ENCODE results near the gene ADGRV1.

GRCh38 chr5:90514520-90514919 lies 44.1 kb upstream of the ADGRV1 start:
- TF ChIP-seq CTCF (IDR thresholded peaks at IDR 0.05) (no peak), CHD2 (IDR thresholded peaks at IDR 0.05; ENCODE audit: low read length, partially characterized antibody) (no peak), ZNF302 (CRISPR knock-in tag; IDR thresholded peaks at IDR 0.05) (no peak), ZFP36 (IDR thresholded peaks at IDR 0.05; ENCODE audit: borderline replicate concordance, partially characterized antibody) (no peak), USF2 (IDR thresholded peaks at IDR 0.05) (no peak), EHMT2 (IDR thresholded peaks at IDR 0.05; ENCODE audit: low read depth) (no peak), RFX5 (IDR thresholded peaks at IDR 0.05) (no peak), REST (IDR thresholded peaks at IDR 0.05) (no peak), POLR2A (IDR thresholded peaks at IDR 0.05; ENCODE audit: low read length) (no peak), EP300 (IDR thresholded peaks at IDR 0.05) (no peak), JUN (IDR thresholded peaks at IDR 0.05) (no peak), RNF2 (IDR thresholded peaks at IDR 0.05; ENCODE audit: borderline replicate concordance, low read depth) (no peak), MAX (IDR thresholded peaks at IDR 0.05) (no peak)
